ENCODE results near the gene NEDD1.

DNA sequence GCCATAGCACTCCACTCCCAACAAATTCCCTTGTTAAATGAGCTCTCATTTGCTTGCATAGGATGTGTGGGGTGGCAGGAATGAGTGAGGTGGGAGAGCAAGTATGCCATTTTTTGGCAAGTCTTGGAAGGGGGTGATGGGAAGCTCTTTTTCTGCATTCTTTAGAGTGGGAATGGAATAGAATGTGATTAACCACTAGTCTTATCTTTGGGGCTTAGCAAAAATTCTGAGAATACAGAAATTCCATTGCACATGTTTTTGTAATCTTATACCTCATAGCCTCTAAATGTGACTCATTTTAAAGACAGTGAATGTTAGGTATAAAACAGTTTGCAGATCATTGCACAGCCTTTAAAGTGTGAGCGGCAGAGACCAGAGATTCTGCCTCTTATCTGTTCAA lies 28.4 kb upstream of the NEDD1 start:
- TF ChIP-seq, protein P1, sequence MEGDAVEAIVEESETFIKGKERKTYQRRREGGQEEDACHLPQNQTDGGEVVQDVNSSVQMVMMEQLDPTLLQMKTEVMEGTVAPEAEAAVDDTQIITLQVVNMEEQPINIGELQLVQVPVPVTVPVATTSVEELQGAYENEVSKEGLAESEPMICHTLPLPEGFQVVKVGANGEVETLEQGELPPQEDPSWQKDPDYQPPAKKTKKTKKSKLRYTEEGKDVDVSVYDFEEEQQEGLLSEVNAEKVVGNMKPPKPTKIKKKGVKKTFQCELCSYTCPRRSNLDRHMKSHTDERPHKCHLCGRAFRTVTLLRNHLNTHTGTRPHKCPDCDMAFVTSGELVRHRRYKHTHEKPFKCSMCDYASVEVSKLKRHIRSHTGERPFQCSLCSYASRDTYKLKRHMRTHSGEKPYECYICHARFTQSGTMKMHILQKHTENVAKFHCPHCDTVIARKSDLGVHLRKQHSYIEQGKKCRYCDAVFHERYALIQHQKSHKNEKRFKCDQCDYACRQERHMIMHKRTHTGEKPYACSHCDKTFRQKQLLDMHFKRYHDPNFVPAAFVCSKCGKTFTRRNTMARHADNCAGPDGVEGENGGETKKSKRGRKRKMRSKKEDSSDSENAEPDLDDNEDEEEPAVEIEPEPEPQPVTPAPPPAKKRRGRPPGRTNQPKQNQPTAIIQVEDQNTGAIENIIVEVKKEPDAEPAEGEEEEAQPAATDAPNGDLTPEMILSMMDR (IDR thresholded peaks at IDR 0.05; ENCODE audit: low read depth, low read length, missing input control), result no peak
- TF ChIP-seq JUND (IDR thresholded peaks at IDR 0.05), result no peak
- TF ChIP-seq, protein P2, sequence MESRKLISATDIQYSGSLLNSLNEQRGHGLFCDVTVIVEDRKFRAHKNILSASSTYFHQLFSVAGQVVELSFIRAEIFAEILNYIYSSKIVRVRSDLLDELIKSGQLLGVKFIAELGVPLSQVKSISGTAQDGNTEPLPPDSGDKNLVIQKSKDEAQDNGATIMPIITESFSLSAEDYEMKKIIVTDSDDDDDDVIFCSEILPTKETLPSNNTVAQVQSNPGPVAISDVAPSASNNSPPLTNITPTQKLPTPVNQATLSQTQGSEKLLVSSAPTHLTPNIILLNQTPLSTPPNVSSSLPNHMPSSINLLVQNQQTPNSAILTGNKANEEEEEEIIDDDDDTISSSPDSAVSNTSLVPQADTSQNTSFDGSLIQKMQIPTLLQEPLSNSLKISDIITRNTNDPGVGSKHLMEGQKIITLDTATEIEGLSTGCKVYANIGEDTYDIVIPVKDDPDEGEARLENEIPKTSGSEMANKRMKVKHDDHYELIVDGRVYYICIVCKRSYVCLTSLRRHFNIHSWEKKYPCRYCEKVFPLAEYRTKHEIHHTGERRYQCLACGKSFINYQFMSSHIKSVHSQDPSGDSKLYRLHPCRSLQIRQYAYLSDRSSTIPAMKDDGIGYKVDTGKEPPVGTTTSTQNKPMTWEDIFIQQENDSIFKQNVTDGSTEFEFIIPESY (IDR thresholded peaks at IDR 0.05), result no peak
- TF ChIP-seq, protein P3, sequence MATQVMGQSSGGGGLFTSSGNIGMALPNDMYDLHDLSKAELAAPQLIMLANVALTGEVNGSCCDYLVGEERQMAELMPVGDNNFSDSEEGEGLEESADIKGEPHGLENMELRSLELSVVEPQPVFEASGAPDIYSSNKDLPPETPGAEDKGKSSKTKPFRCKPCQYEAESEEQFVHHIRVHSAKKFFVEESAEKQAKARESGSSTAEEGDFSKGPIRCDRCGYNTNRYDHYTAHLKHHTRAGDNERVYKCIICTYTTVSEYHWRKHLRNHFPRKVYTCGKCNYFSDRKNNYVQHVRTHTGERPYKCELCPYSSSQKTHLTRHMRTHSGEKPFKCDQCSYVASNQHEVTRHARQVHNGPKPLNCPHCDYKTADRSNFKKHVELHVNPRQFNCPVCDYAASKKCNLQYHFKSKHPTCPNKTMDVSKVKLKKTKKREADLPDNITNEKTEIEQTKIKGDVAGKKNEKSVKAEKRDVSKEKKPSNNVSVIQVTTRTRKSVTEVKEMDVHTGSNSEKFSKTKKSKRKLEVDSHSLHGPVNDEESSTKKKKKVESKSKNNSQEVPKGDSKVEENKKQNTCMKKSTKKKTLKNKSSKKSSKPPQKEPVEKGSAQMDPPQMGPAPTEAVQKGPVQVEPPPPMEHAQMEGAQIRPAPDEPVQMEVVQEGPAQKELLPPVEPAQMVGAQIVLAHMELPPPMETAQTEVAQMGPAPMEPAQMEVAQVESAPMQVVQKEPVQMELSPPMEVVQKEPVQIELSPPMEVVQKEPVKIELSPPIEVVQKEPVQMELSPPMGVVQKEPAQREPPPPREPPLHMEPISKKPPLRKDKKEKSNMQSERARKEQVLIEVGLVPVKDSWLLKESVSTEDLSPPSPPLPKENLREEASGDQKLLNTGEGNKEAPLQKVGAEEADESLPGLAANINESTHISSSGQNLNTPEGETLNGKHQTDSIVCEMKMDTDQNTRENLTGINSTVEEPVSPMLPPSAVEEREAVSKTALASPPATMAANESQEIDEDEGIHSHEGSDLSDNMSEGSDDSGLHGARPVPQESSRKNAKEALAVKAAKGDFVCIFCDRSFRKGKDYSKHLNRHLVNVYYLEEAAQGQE (IDR thresholded peaks at IDR 0.05), result no peak
